Measurements from ENCODE around the gene SLC35F5.
"Not testable (repeated sequence)": the region's sequence is repeated elsewhere in the genome, so short reads cannot be mapped to it uniquely, and the experiment has no call there.

SLC35F5 gene

DNA sequence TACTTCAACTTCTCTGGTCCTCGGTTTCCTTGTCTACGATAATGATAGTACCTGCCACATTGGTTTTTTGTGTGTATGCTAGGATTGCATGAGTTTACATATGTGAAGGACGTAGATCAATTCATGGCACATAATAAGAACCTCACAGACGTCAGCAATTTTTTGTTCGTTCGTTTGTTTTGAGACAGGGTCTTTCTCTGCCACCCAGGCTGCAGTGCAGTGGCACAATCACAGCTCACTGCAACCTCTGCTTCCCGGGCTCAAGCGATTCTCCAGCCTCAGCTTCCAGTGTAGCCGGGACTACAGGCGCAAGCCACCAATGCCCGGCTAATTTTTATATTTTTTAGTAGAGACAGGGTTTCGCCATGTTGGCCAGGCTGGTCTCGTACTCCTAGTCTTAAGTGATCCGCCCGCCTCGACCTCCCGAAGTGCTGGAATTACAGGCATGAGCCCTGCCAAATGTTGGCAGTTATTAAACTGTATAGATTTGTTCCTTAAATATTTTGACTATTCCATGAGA, 756 bp upstream of the SLC35F5 start:
- DNase-seq (ENCODE audit: low read depth, low spot score) = no peak

DNA sequence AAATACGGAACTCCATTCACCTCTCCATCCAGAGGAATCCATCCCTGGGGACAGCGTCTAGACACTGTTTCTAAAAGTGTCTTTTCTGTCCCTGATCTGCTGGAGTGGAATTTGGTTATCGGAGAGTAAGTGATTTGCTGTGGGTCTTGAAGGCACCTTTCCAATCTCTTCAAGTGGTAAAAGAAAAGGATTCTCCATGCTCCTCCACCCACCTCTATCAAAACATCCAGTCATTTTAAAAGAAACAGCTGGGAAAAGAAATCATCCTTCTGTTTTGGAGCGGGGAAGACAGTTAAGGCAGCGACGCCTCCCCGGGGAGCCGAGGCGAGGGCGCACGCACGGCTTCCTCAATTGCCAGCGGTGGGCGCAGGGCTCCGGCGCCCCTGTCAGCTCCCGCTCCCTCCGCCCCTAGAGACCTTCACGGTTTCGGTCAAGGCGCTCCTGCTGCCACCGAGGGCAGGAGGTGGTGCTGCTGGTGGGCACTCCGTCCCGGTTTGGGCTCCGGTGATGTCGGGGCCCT, 547 bp downstream of the SLC35F5 start:
- DNase-seq (ENCODE audit: low read depth, low spot score) = no peak

DNA sequence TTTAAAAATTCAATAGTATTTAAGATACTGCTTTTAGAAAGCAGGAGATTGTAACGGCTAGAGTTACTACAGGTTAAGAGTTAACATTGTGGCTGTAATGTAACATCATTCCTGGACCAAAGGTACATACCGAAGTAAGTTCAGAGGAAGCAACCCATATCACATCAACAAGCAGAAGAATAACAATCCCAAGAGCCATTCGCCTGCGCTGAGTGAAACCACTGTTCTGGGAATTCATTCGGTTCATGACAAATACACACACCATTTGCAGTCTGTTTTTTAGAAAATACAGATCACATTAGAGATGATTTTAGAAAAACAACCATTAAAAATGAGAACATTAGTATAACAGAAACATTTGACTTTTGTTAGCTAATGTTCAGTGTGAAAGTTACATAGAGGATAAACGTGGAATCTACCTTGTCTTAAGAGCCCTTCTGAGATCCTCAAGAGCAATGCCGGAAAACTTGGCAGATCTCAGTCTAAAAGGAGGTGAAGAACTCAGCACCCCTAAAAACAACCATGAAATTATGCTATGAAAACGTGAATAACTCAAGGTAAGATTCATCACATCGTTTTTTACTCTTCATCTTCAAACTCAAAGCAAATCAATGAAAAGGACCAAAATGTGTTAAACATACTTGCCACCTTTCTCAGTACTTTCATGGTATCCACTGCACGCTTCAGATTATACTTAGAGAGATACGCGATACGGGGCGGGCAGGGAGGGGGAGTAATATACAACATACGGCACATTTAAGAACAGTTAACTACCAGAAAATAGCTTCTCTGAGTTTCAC, 1.2 kb downstream of the SLC35F5 start:
- DNase-seq (ENCODE audit: low read depth, low spot score) = no peak

DNA sequence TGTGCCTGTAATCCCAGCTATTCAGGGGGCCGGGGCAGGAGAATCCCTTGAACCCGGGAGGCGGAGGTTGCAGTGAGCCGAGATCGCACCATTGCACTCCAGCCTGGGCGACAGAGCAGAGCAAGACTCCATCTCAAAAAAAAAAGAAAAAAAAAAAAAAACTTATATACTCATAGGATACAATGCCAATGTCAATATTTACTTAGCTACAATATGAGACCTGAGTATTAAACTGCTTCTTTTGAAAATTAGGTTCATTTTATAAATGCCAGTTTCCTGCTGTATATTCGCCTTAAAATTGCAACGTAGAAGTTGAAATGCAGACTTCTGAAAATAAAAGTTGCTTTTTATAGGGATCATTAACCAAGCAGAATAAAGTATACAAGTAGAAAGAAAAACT, 2.3 kb downstream of the SLC35F5 start:
- DNase-seq (ENCODE audit: low read depth, low spot score) = no peak

DNA sequence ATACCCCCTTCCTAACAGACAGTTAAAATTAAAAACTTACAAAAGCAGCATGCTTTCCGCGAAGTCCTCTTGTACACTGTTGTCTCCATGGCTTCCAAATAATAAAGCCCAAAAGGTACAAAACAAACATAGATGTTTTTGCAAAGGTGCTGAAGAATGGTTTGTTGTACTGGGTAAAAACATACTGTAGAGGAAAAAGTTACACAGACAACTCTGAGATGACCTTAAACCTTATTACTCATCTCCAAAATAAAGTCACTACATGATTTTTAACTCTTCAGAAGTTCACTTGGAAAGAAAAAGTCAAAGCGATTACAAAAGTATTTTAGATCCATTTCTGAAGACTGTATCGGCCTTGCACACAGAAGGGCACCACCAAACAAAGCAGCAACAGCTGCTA, 6.1 kb downstream of the SLC35F5 start:
- DNase-seq (ENCODE audit: low read depth, low spot score) = no peak

DNA sequence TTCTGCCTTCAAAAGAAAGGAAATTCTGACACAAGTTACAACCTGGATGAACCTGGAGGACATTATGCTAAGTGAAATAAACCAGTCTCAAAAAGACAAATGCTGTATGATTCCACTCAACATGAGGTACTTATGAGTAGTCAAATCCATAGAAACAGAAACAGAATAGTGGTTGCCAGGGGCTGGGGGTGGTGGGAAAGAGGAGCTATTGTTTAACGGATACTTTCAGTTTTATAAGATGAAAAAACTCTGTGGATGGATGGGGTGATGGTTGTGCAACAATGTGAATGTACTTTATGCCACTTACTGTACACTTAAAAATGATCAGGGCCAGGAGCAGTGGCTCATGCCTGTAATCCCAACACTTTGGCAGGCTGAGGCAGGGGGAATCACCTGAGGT, 15.4 kb downstream of the SLC35F5 start:
- DNase-seq (ENCODE audit: low read depth, low spot score) = no peak

DNA sequence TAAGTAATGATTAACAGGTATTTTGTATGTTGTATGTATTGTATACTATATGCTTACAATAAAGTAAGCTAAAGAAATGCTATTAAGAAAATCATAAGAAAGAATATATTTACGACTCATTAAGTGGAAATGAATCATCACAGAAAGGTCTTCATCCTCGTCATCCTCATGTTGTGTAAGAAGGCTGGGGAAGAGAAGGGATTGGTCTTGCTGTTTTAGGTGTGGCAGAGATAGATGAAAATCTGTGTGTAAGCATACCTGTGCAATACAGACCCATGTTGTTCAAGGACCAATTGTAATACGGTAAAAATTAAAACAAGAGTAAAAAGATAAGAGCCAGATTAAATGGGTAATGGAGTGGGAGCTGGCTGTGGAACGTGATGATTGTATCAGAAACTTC, 16.6 kb downstream of the SLC35F5 start:
- DNase-seq (ENCODE audit: low read depth, low spot score) = no peak

DNA sequence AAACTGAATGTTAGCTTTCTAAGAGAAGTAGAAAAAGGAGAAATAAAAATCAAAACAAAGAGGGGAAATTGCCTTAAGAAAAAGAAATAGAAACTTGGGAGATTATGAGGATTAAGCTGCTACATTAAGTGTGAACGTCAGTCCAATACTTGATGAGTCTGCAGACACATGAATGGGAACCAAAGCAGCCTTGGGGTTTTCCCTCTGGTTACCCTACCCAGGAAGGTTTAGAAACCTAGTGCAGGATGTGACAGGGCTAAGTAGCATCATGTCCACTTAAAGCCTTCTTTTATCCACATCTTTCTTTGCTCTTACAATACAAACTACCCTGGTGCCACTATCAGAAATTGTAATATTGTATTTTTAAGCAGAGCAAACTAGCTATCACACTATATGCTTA, 22.3 kb downstream of the SLC35F5 start:
- no peak for DNase-seq (ENCODE audit: low read depth, low spot score)

DNA sequence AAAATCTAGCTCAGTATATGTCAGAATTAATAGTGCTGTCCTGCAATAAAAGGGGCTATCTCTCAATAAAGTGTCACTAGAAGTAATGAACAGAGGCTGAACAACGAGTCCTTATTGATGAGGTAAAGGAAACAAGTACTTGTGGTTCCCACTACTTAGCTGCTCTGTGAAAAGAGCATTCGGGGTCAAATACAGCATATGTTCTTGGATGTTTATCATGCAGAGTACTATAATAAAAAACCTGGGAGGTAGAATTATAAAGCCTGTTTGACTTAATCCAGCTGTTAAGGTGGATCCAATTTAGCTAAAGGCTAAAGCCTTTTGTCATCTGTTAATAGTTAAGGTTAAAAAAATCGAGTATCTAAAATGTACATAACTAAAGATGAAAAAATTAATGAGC, 32.4 kb downstream of the SLC35F5 start:
- no peak for DNase-seq (ENCODE audit: low read depth, low spot score)

DNA sequence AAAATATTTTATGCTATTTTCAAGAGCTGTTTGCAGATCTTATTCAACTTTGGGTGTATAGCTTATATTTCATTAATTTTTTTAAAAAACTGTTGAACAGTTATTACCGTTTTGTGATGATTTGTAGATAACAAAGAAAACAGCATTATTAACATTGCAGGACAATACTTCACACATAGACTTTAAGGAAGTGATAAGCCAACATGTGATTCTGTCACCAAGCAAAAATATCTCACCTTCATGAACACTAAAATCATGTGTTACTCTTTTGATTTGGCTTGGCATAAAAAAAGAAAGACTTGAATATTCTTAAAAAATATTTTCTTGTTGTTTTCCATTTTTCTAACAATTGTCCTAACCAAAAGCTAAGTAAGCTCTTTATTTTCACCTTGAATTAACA, 33.0 kb downstream of the SLC35F5 start:
- no peak for DNase-seq (ENCODE audit: low read depth, low spot score)

DNA sequence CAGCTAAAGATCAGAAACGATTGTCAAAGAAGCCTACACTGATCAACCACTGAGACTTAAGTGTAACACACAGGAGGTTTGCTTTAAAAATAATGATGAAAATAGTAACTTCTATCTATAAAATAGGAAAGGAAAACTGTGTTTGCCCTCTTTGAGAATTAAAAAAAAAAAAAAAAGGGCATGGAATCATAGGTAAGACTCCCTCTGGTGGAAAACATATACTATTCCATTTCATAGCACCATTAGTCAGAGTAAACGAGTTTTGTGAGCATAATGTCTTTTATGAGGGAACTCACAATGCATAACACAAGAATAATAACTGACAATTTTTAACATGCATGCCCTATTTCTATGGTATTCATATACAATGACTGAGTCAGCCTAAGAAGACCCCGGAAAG, 36.3 kb downstream of the SLC35F5 start:
- no peak for DNase-seq (ENCODE audit: low read depth, low spot score)

DNA sequence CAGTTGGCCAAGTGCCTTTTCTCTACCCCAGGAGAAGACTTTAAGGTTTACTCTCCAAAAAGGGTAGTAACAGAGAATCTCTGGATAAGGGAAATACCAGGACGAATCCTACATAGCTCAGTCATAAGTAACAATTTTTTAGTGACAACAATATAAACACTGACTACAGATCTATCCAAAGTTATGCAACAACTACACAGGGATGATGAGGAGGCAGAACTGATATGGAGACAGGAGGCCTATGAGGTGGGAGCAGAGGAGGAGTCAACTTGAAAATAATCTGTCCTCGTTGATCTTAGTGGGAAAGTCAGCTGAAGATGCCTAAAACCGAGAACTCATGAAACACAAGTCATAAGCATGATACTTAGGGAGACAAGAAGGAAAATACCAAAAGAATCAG, 40.2 kb downstream of the SLC35F5 start:
- no peak for DNase-seq (ENCODE audit: low read depth, low spot score)

DNA sequence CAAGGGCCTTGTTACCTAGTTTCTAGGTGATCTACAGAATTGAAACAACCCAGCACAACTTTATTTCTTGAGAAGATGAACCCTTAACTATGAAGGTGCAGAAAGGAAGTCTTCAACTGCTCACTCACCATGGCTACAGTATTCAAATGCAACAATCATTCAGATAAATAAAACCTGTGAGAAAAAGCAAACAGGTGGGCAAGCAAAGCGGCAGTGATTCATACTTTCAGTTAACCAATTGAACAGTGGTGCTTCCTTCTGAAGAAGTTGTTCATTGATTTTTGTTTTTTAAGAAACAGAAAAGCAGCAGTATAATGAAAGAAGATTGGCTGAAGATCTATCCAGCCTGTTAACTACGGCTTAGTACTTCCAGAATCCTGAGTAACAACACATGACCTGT, 43.5 kb downstream of the SLC35F5 start:
- no peak for DNase-seq (ENCODE audit: low read depth, low spot score)

DNA sequence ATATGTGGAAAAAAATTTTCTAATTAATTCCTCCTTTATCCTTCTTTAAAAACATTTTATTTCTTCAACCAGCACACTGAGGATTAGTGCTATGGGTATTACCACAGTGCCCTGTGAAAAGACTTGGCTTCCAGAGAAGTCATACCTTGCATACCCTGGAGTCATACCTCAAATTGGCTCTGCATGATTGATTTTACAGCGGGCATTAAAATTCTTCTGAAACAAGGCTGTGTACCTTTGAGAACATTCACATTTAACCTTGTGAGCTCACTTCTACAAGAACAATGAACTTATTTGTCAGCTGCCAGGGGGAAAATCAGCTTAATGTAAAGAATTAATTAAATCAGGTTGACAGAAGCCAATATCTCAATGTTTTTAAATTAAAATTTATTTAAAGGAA, 44.6 kb downstream of the SLC35F5 start:
- DNase-seq (ENCODE audit: low read depth, low spot score) = no peak

DNA sequence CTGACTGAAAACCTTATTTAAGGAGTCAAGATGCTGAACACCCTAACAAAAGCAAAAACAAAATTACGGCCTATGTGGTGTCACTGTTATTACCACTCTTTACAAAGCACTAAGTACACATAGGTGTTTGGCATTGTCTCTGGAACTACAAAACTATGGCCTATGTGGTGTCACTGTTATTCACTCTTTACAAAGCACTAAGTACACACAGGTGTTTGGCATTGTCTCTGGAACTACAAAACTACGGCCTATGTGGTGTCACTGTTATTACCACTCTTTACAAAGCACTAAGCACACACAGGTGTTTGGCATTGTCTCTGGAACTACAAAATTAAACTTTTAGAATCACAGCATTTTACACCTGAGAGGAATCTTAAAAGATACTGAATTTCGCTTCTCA, 47.4 kb downstream of the SLC35F5 start:
- no peak for DNase-seq (ENCODE audit: low read depth, low spot score)

DNA sequence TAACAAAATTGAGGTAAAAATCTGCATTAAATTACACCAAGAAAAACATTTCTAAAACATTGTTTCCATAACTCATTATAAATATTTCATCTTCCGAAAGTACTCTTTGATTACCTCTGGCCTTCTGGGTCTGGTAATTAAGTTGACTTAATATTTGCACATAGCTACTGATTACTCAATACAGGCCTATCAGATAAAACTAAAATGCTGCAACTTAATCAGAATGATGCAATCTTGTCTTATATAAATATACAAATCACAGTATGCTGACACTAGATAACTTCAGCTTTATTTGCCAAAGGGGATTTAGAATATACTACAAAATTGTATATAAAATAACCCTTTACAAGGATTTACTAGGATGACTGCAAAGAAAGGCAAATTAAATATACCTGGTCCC, 49.3 kb downstream of the SLC35F5 start:
- DNase-seq (ENCODE audit: low read depth, low spot score) = no peak

DNA sequence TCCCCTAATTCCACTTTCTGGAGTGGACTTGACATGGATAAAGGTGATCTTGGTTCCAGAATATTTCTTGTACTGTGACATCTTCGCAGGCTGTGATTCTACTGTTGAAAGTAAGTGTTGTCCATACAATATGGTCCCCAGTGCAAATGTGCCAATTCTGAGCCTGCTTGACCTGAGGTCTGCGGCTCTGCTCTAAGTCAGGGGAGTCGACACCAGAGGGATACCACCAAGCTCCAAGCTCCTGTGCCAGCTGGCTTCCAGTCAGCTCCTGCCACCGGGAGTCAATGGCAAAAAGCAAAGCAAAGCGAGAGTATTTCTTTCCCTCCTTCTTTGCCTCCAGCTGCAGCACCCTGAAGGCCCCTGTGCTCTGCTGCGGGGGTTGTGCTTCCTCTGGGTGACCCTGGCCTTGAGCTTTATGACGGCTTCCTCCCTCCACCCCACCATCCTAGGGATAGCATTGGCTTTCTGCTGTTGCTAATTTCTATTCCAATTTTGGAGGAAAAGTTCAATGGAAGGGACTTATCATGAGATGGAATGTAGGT, 50.4 kb downstream of the SLC35F5 start:
- no peak for DNase-seq (ENCODE audit: low read depth, low spot score)

DNA sequence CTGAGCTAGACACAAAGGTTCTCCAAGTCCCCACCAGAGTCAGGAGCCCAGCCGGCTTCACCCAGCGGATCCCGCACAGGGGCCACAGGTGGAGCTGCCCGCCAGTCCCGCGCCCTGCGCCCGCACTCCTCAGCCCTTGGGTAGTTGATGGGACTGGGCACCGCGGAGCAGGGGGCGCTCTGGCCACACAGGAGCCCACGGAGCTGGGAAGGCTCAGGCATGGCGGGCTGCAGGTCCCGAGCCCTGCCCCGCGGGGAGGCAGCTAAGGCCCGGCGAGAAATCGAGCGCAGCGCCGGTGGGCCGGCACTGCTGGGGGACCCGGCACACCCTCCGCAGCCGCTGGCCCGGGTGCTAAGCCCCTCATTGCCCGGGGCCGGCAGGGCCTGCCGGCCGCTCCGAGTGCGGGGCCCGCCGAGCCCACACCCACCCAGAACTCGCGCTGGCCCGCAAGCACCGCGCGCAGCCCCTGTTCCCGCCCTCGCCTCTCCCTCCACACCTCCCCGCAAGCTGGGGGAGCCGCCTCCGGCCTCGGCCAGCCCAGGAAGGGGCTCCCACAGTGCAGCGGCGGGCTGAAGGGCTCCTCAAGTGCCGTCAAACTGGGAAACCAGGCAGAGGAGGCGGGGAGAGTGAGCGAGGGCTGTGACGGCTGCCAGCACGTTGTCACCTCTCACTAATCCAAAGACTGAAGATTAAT, 52.0 kb downstream of the SLC35F5 start:
- DNase-seq (ENCODE audit: low read depth, low spot score) = not testable (repeated sequence)

DNA sequence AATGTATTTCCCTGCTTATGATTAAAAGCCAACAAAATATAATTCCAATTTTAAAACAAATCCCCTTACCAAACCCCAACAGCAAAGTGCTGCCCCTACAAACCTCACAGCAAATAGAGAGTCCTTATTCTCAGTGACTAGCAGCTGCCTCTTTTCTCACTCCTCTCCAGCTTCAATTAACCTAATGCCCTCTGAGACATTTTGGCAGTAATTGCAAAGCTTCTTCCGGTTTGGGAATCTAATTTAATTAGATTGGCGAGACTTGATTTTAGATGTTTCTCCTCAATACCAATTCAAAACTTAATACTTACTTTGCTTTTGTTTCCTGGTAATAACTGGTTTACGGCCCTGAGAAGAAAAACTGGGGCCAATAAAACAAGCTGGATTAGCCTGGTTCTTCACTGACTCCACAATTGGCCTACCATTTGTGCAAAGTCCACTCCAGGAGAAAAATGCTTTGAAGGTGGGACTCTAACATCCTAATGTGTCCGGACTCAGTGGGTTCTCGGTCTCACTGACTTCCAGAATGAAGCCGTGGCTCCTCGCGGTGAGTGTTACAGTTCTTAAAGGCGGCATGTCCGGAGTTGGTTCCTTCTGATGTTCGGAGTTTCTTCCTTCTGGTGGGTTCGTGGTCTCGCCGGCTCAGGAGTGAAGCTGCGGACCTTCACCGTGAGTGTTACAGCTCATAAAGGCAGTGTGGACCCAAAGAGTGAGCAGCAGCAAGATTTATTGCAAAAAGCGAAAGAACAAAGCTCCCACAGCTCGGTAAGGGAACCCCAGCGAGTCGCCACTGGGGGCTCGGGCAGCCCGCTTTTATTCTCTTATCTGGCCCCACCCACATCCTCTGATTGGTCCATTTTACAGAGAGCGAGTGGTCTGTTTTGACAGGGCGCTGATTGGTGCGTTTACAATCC, 52.8 kb downstream of the SLC35F5 start:
- no peak for DNase-seq (ENCODE audit: low read depth, low spot score)

DNA sequence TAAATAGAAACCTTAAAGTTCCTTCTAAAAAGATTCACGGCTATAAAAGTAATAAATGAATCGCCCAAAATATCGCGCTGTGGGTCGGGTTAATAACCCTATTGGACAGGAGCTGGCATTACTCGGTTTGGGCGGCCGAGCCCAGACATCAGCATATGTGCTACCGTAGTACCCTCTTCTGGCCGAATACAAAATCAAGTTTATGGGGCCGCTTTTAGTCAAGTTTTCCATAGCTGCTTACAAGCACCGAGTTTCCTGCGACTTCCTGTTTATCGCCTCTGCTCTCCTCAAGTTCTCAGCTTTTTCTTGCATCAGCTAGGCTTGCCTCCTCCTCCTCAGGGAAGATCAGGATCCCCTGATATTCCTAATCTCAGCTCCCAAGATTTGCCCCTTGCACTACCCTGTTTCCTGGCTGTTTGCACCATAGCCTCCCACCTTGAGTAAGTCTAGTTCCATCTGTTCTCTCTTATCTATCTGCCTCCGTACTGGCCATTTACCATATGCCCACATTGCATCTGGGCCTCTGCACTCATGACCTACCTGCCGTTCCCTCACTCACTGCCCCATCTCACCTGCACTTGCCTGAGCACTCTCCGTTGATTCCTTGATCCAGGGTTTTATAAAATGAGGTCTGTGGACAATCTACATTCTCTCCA, 56.1 kb downstream of the SLC35F5 start:
- peak; percentile 14 for DNase-seq (ENCODE audit: low read depth, low spot score)

DNA sequence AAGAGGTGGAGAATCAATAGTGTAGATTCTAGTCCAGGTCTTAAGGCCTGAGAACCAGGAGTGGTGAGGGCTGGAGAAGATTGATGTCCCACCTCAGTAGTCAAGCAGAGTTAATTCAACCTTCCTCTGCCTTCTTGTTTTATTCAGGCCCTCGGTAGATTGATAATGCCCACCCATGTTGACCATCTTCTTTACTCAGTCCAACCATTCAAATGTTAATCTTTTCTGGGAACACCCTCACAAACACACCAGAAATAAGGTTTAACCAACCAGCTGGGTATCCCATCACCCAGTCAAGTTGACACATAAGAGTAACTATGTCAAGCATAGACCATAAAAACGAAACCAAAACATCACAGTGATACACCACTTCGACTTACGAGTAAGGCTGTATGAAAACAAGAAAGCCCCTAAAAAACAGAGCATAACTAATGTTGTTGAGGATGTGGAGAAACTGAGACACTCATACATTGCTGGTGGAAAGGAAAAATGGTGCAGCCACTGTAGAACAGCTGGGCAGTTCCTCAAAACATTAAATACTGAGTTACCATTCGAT, 57.5 kb downstream of the SLC35F5 start:
- no peak for DNase-seq (ENCODE audit: low read depth, low spot score)
